Measurements from ENCODE around the gene JTB. TPM values are rescaled to one million over a fixed set of nuclear protein-coding genes. Genes with fewer than 3 reads are reported as not detected.

The JTB gene
- total RNA-seq, 3 donors from 2014 or later (not counting 1 experiment from before 2014, with no cell fraction given): 96.9 to 107 (median 101) TPM

DNA sequence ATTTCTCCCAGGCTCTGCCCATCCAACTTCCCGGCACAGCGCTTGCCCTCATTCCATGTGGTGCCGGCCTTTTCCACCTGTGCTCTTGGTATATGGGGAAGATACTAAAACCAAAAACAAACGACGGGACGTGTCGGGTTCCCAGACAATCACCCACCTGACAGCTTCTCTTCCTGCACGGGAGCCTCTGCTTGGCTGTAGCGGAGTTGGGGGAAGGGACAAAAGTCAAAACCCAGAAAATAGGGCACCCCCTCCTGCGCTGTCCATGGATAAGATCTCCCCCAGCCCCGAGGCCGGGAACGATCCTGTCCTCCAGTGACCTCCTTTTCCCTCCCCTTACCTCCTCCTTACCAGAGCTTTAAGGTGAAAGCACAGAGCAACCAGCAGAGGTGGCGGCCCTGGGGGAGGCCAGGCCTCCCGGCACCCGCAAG, 640 bp downstream of the JTB start:
- Mint-ChIP-seq H3K36me3 (no peaks in the 10 kb centered on the region), H3K4me3 (peak overlapping the region; percentile 89), H3K27ac (peak overlapping the region; percentile 76 to 89), H3K27me3 (ENCODE audit: low read depth in 2 of 2) (peaks cover 0 to 2% of the 10 kb centered on the region in 2 donors), H3K9me3 (no peaks in the 10 kb centered on the region), H3K4me1 (peaks cover 25 to 30% of the 10 kb centered on the region in 2 donors)
- Histone ChIP-seq H3K9me3 (ENCODE audit: control insufficient read depth, insufficient read depth, low read length) (no peaks in the 10 kb centered on the region), H3K4me1 (ENCODE audit: control insufficient read depth, insufficient read depth, low read length) (peaks cover 16% of the 10 kb centered on the region), H3K4me3 (ENCODE audit: low read length) (peak overlapping the region; percentile 84), H3K36me3 (ENCODE audit: control insufficient read depth, insufficient read depth, low read length) (peaks cover 26% of the 10 kb centered on the region), H3K27me3 (ENCODE audit: control insufficient read depth, insufficient read depth, low read length) (no peaks in the 10 kb centered on the region), H3K27ac (ENCODE audit: low read length) (peak overlapping the region; percentile 37)
- no peak for ATAC-seq
- TF ChIP-seq, protein P1, sequence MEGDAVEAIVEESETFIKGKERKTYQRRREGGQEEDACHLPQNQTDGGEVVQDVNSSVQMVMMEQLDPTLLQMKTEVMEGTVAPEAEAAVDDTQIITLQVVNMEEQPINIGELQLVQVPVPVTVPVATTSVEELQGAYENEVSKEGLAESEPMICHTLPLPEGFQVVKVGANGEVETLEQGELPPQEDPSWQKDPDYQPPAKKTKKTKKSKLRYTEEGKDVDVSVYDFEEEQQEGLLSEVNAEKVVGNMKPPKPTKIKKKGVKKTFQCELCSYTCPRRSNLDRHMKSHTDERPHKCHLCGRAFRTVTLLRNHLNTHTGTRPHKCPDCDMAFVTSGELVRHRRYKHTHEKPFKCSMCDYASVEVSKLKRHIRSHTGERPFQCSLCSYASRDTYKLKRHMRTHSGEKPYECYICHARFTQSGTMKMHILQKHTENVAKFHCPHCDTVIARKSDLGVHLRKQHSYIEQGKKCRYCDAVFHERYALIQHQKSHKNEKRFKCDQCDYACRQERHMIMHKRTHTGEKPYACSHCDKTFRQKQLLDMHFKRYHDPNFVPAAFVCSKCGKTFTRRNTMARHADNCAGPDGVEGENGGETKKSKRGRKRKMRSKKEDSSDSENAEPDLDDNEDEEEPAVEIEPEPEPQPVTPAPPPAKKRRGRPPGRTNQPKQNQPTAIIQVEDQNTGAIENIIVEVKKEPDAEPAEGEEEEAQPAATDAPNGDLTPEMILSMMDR (IDR thresholded peaks at IDR 0.05): no peak
- WGBS (ENCODE audit: insufficient coverage): 0% methylated on average over 16 of the region's 16 CpGs
- DNase-seq: no peak
- intact Hi-C loops (cut with micrococcal nuclease): loop anchor here (1.0 to 2.0 kb wide), 3 partner anchors 10 to 18 kb away; partner anchors contain the start of genes CREB3L4, CRTC2 and RPS27

DNA sequence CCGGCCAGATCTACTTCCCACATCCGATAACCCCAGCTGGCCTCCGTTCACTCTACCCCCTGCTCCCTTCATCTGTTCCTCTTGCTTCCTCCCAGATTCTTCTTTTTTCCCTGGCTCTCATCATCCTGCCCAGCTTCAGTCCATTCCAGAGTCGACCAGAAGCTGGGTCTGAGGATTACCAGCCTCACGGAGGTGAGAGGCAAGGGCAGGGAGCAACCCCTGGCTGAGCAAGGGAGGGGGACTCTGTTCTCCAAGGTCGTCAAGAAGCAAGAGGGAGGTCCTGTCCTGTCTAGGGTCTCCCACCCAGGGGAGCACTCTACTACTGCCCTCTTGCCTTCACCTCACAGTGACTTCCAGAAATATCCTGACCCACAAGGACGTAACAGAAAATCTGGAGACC, 3.9 kb downstream of the JTB start:
- Histone ChIP-seq H3K4me1 (ENCODE audit: control insufficient read depth, insufficient read depth, low read length) (peaks cover 28% of the 10 kb centered on the region), H3K9me3 (ENCODE audit: control insufficient read depth, insufficient read depth, low read length) (no peaks in the 10 kb centered on the region), H3K27ac (ENCODE audit: low read length) (no peak overlapping the region), H3K36me3 (ENCODE audit: control insufficient read depth, insufficient read depth, low read length) (peaks cover 26% of the 10 kb centered on the region), H3K4me3 (ENCODE audit: low read length) (no peak overlapping the region), H3K27me3 (ENCODE audit: control insufficient read depth, insufficient read depth, low read length) (no peaks in the 10 kb centered on the region)
- TF ChIP-seq, protein P1 (IDR thresholded peaks at IDR 0.05): no peak
- no peaks in the 10 kb centered on the region for H3K9me3 Mint-ChIP-seq
- H3K4me3 Mint-ChIP-seq: no peak overlapping the region
- H3K27ac Mint-ChIP-seq: peak overlapping the region in 1 of 2 donors; percentile 65
- intact Hi-C loops (cut with micrococcal nuclease): no loop called here
- DNase-seq (no peak), ATAC-seq (no peak)
- H3K27me3 Mint-ChIP-seq (ENCODE audit: low read depth in 2 of 2): no peaks in the 10 kb centered on the region
- WGBS (ENCODE audit: insufficient coverage): 96% methylated on average over 7 of the region's 7 CpGs
- H3K4me1 Mint-ChIP-seq: peaks cover 32 to 39% of the 10 kb centered on the region in 2 donors
- no peaks in the 10 kb centered on the region for H3K36me3 Mint-ChIP-seq

DNA sequence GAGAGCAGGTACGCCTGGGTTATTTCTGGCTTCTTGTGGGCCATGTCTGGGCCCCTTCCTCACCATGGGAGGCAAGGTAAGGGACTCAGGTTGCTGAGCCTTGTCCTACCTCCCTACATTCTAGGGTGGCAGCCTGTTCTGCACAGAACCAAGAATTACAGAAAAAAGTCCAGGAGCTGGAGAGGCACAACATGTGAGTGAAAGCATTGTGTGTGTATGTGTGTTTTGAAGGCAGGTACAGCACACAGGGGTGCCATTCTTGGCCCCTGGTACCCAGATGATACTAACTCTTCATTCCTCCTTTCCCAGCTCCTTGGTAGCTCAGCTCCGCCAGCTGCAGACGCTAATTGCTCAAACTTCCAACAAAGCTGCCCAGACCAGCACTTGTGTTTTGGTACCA, 4.4 kb downstream of the JTB start:
- peaks cover 32 to 40% of the 10 kb centered on the region in 2 donors for H3K4me1 Mint-ChIP-seq
- no peak overlapping the region for H3K4me3 ChIP-seq (ENCODE audit: low read length)
- H3K27me3 Mint-ChIP-seq (ENCODE audit: low read depth in 2 of 2): no peaks in the 10 kb centered on the region
- H3K4me3 Mint-ChIP-seq: no peak overlapping the region
- H3K9me3 ChIP-seq (ENCODE audit: control insufficient read depth, insufficient read depth, low read length): no peaks in the 10 kb centered on the region
- H3K27ac Mint-ChIP-seq: peak overlapping the region in 1 of 2 donors; percentile 65
- ATAC-seq (no peak), DNase-seq (no peak)
- TF ChIP-seq, protein P1 (IDR thresholded peaks at IDR 0.05): no peak
- H3K36me3 Mint-ChIP-seq: no peaks in the 10 kb centered on the region
- peaks cover 26% of the 10 kb centered on the region for H3K36me3 ChIP-seq (ENCODE audit: control insufficient read depth, insufficient read depth, low read length)
- intact Hi-C loops (cut with micrococcal nuclease): no loop called here
- H3K27me3 ChIP-seq (ENCODE audit: control insufficient read depth, insufficient read depth, low read length): no peaks in the 10 kb centered on the region
- no peaks in the 10 kb centered on the region for H3K9me3 Mint-ChIP-seq
- WGBS (ENCODE audit: insufficient coverage): 97% methylated on average over 3 of the region's 3 CpGs
- H3K27ac ChIP-seq (ENCODE audit: low read length): no peak overlapping the region
- H3K4me1 ChIP-seq (ENCODE audit: control insufficient read depth, insufficient read depth, low read length): peaks cover 33% of the 10 kb centered on the region

DNA sequence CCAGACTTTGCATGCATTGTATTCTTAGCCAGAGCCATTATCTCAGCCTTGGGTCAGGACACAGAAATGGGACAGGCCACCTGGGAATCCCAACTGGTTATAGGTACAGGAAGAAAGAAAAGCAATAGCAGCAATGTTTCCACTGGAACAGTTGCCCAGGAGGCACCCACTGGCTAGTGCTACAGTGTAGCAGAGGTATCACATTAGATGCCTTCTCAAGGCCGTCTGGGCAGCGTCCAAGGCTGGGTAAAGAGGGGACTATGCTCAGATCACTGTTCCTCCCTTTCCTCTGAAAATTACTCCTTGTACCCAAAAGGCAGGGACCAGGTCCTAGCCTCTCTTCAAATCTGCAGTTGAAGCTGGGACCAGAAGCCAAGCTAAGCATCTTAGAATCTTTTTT, 7.1 kb downstream of the JTB start:
- intact Hi-C loops (cut with micrococcal nuclease): no loop called here
- Histone ChIP-seq H3K4me1 (ENCODE audit: control insufficient read depth, insufficient read depth, low read length) (peaks cover 30% of the 10 kb centered on the region), H3K36me3 (ENCODE audit: control insufficient read depth, insufficient read depth, low read length) (peaks cover 21% of the 10 kb centered on the region), H3K27me3 (ENCODE audit: control insufficient read depth, insufficient read depth, low read length) (no peaks in the 10 kb centered on the region), H3K9me3 (ENCODE audit: control insufficient read depth, insufficient read depth, low read length) (no peaks in the 10 kb centered on the region), H3K4me3 (ENCODE audit: low read length) (no peak overlapping the region), H3K27ac (ENCODE audit: low read length) (no peak overlapping the region)
- TF ChIP-seq, protein P1 (IDR thresholded peaks at IDR 0.05): no peak
- H3K4me3 Mint-ChIP-seq: no peak overlapping the region
- no peak overlapping the region for H3K27ac Mint-ChIP-seq
- no peaks in the 10 kb centered on the region for H3K27me3 Mint-ChIP-seq (ENCODE audit: low read depth in 2 of 2)
- H3K36me3 Mint-ChIP-seq: no peaks in the 10 kb centered on the region
- H3K4me1 Mint-ChIP-seq: peaks cover 33 to 43% of the 10 kb centered on the region in 2 donors
- no peak for ATAC-seq
- 92% methylated on average over 2 of the region's 2 CpGs for WGBS (ENCODE audit: insufficient coverage)
- H3K9me3 Mint-ChIP-seq: no peaks in the 10 kb centered on the region
- no peak for DNase-seq

Data from natural killer cell (primary cell).